EH (cell line): Measurements from ENCODE around the gene NIPAL4.
A peak's percentile ranks its signal among the peaks of the same experiment; 100 is the strongest.

Source experiments
- DNase-seq: peaks from one replicate; pipeline ENCODE4 v3.0.0-alpha.2; 2015; ENCODE audit warnings: low read depth

The NIPAL4 gene

DNA sequence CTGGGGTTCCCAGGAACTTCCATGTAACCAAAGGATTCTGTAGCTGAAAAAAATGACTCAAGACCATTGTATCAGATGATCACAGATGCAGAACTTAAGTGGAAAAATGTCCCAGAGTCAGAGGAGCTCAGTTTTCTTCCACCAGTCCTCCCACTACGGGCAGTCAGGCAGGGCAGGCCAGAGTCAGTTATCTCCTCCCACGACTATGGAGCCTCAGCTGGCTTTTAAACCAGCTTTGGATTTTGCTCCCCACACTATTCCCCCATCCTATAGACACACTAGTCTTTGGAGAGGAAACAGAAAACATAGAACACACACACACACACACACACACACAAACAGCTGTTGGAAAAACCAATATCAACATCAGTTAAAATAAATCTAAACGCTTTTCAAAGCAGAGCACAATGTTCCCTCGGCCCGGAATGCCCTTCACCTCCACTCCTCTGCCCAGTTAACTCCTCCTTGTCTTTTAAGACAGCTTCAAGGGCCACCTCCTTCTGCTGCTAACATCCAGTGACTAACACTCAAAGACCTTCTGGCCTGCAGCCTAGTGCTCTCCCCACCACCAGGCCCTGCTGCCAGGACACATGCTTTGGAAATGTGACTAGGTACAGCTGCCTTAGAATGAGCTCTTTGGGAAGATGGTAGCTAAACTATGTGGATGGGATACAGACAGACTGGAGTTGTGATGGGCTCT, 56.8 kb downstream of the NIPAL4 start:
- DNase-seq = peak; percentile 98

DNA sequence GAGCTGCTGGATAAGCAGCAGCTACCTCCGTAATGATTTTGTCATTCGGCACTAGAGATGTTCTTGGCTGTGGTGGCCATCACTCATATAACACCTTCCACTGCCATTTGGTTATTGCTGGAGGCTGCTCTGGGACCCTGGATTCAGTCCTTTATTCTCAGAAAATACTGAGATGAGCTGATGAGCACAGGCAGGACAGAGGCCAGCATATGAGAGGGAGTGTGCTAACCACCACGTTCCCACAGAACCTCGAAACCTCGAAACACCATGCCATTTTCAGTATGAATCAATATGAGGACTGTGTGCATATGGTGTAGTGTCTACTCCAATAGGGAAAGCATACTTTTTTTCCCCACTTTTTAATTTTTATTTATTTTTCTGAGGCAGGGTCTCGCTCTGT, 59.0 kb downstream of the NIPAL4 start:
- DNase-seq = no peak

DNA sequence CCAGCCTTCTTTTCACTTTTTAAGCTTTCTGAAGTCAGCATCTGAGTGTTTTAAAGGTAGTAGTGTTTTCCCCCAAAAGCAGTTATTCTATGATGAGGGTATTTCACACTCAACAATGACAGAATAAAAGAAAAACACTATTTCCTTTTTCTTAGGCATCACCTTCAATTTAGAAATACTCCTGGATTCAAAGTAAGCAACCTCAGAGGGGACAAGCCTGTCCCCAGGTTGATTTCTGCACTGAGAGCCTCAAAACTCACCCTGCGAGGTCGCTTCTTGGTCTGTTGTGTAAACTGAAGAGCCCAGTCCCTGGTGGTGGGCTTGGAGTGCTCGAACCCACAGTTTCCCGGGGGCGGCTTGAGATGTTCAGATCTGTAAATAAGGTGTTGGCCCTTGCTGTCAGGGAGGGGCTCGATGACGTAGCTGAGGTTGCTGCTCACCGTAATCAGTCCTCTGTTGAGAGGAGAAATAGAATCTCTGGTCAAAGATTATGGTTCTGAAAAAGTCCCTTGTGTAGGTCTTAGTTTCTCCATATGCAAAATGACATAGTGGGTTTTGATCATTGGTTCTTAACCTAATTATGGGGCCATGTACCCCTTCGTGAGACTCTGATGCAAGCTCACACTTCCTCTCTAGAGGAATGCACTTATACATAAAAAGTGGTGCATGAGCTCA, 59.7 kb downstream of the NIPAL4 start:
- no peak for DNase-seq

GRCh38 chr5:157520911-157521703, 61.1 kb downstream of the NIPAL4 start:
- peak; percentile 49 for DNase-seq

DNA sequence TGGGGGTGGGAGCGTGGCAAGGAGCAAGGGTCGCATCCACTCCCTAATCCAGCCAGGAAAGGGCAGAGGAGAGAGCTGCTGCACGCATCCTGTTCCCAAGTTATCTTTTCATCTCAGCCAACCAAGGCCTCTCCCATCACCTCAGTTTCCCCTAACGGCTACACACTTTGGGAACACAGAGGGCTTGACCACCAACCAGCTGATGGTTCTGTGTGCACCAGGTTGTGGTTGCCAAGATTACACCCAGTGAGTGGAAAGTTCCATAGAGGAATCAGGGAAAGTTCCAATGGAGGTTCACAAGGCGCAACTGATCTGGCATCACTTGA, 61.7 kb downstream of the NIPAL4 start:
- DNase-seq = no peak

DNA sequence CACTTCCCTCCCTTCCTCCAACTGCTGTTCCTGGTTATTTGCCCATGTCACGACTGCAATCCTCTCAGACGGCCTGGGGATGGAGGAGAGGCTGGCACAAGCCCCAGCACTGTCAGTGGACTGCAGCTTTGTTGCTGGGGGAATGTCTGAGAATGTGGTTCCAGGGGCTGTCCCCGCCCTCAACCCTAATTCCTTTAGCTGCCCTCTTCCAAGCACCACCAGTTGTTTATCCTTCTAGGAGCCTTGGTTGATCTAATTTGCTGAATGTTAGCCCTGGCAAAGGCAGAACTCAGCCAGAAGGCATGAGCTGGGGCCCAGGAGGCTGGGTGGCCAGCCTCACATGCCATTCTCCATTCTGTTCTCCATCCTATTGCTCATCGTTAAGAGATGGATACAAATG, 64.0 kb downstream of the NIPAL4 start:
- DNase-seq = peak; percentile 50
